ENCODE measurements around the gene CBR4. TPM values are rescaled to one million over a fixed set of nuclear protein-coding genes. Genes with fewer than 3 reads are reported as not detected.

Gene CBR4
- total RNA-seq, 2 donors from 2014 or later, result 39.0 to 55.6 TPM

GRCh38 chr4:169051761-169052593, 41.9 kb upstream of the CBR4 start:
- 91 to 95% methylated on average over 8 to 10 of the region's 10 CpGs for WGBS, 2 experiments (ENCODE audit: insufficient coverage in 1 of 2, insufficient read length in 1 of 2)
- no peaks in the 10 kb centered on the region for H3K9me3 ChIP-seq (ENCODE audit: control insufficient read depth, low read length)
- H3K4me1 Mint-ChIP-seq, result peaks cover 15% of the 10 kb centered on the region

GRCh38 chr4:169050881-169051760, 41.1 kb upstream of the CBR4 start:
- H3K4me3 ChIP-seq (ENCODE audit: low read length), result no peak overlapping the region
- Mint-ChIP-seq H3K27me3 (ENCODE audit: insufficient read depth) (peaks cover 2% of the 10 kb centered on the region), H3K4me1 (peaks cover 18% of the 10 kb centered on the region), H3K4me3 (no peak overlapping the region), H3K36me3 (ENCODE audit: low read depth) (no peaks in the 10 kb centered on the region), H3K27ac (no peak overlapping the region), H3K9me3 (no peaks in the 10 kb centered on the region)
- H3K9ac ChIP-seq (ENCODE audit: extremely low read depth, low read length, poor library complexity, severe bottlenecking), result no peak overlapping the region
- H3K4me1 ChIP-seq (ENCODE audit: control insufficient read depth, insufficient read depth, low read length), result no peaks in the 10 kb centered on the region
- H3K27me3 ChIP-seq (ENCODE audit: control insufficient read depth, insufficient read depth, low read length, poor library complexity, severe bottlenecking), result no peaks in the 10 kb centered on the region
- no peak for TF ChIP-seq CTCF (conservative IDR thresholded peaks at IDR 0.05)
- WGBS, 2 experiments (ENCODE audit: insufficient coverage in 1 of 2, insufficient read length in 1 of 2), result 96 to 97% methylated on average over 9 of the region's 9 CpGs
- H3K9me3 ChIP-seq (ENCODE audit: control insufficient read depth, low read length), result no peaks in the 10 kb centered on the region
- no peaks in the 10 kb centered on the region for H3K36me3 ChIP-seq (ENCODE audit: control insufficient read depth, insufficient read depth, low read length)
- DNase-seq, result no peak
- H3K27ac ChIP-seq (ENCODE audit: low read depth, low read length), result peak overlapping the region; percentile 56

More at GRCh38 chr4:169051761-169052593, 41.9 kb upstream of the CBR4 start:
- H3K27ac ChIP-seq (ENCODE audit: low read depth, low read length), result no peak overlapping the region
- no peak for DNase-seq
- no peak overlapping the region for H3K4me3 ChIP-seq (ENCODE audit: low read length)
- H3K27me3 Mint-ChIP-seq (ENCODE audit: insufficient read depth), result peaks cover 2% of the 10 kb centered on the region
- TF ChIP-seq CTCF (conservative IDR thresholded peaks at IDR 0.05), result no peak
- H3K36me3 ChIP-seq (ENCODE audit: control insufficient read depth, insufficient read depth, low read length), result no peaks in the 10 kb centered on the region
- no peaks in the 10 kb centered on the region for H3K27me3 ChIP-seq (ENCODE audit: control insufficient read depth, insufficient read depth, low read length, poor library complexity, severe bottlenecking)
- H3K36me3 Mint-ChIP-seq (ENCODE audit: low read depth), result no peaks in the 10 kb centered on the region
- H3K9me3 Mint-ChIP-seq, result no peaks in the 10 kb centered on the region
- no peak overlapping the region for H3K9ac ChIP-seq (ENCODE audit: extremely low read depth, low read length, poor library complexity, severe bottlenecking)
- H3K4me1 ChIP-seq (ENCODE audit: control insufficient read depth, insufficient read depth, low read length), result no peaks in the 10 kb centered on the region
- H3K27ac Mint-ChIP-seq, result no peak overlapping the region
- H3K4me3 Mint-ChIP-seq, result no peak overlapping the region

- Histone ChIP-seq H3K9ac (ENCODE audit: extremely low read depth, low read length, poor library complexity, severe bottlenecking) (no peak overlapping the region), H3K4me1 (ENCODE audit: control insufficient read depth, insufficient read depth, low read length) (no peaks in the 10 kb centered on the region), H3K9me3 (ENCODE audit: control insufficient read depth, low read length) (no peaks in the 10 kb centered on the region), H3K27me3 (ENCODE audit: control insufficient read depth, insufficient read depth, low read length, poor library complexity, severe bottlenecking) (no peaks in the 10 kb centered on the region), H3K4me3 (ENCODE audit: low read length) (no peak overlapping the region), H3K27ac (ENCODE audit: low read depth, low read length) (peak overlapping the region; percentile 56), H3K36me3 (ENCODE audit: control insufficient read depth, insufficient read depth, low read length) (no peaks in the 10 kb centered on the region)
- 81 to 89% methylated on average over 7 of the region's 7 CpGs for WGBS, 2 experiments (ENCODE audit: insufficient coverage in 1 of 2, insufficient read length in 1 of 2)
- peaks cover 20% of the 10 kb centered on the region for H3K4me1 Mint-ChIP-seq
- peaks cover 2% of the 10 kb centered on the region for H3K27me3 Mint-ChIP-seq (ENCODE audit: insufficient read depth)
- no peak for DNase-seq
- no peak overlapping the region for H3K27ac Mint-ChIP-seq
- TF ChIP-seq CTCF (conservative IDR thresholded peaks at IDR 0.05), result no peak
- no peaks in the 10 kb centered on the region for H3K36me3 Mint-ChIP-seq (ENCODE audit: low read depth)
- no peak overlapping the region for H3K4me3 Mint-ChIP-seq
- H3K9me3 Mint-ChIP-seq, result no peaks in the 10 kb centered on the region
Observed at GRCh38 chr4:169050284-169050683, 40.2 kb upstream of the CBR4 start.

Measured in endodermal cell (in vitro differentiated cells).